ENCODE measurements around the gene ETS2. TPM values are rescaled to one million over a fixed set of nuclear protein-coding genes. Genes with fewer than 3 reads are reported as not detected.

Gene ETS2
- total and polyA plus RNA-seq, 10 of the 15 experiments (the other 5 are each of a cell fraction or from before 2014, with no cell fraction given), result 0.52 to 8.6 (median 3.8) TPM

- SMC1A ChIA-PET (ENCODE audit: uncharacterized antibody, unreplicated experiment), result interaction anchor here (1.2 to 1.6 kb wide), 2 partner anchors 15 to 365 kb away, joined by 3 read pairs; no protein-coding TSS in a partner anchor
- no peak overlapping the region for H3K4me3 ChIP-seq
- H3K9me3 ChIP-seq (replicated peaks; ENCODE audit: control insufficient read depth, insufficient read depth, low read length), result peaks cover 4% of the 10 kb centered on the region; the same call in 1 of the 3 replicates
- in situ Hi-C loops (cut with MboI), result no loop called here
- H3K4me1 ChIP-seq (ENCODE audit: control insufficient read depth, insufficient read depth, low read length), result peaks cover 19% of the 10 kb centered on the region
- POLR2A ChIA-PET, result no interaction called here
- CTCF ChIA-PET, result no interaction called here
- TF ChIP-seq NR2F1 (conservative IDR thresholded peaks at IDR 0.05), result no peak
- no peak for TF ChIP-seq STAT1 (conservative IDR thresholded peaks at IDR 0.05)
- no peak for TF ChIP-seq KAT2A (conservative IDR thresholded peaks at IDR 0.05; ENCODE audit: control insufficient read depth, low read depth, low read length)
- TF ChIP-seq ZNF622 (IDR thresholded peaks at IDR 0.05), result no peak
- no peak for TF ChIP-seq CREB1 (IDR thresholded peaks at IDR 0.05; ENCODE audit: low read depth)
- no peak for TF ChIP-seq MEF2B (IDR thresholded peaks at IDR 0.05; ENCODE audit: partially characterized antibody, poor library complexity, severe bottlenecking)
- no peak for TF ChIP-seq ZNF207 (IDR thresholded peaks at IDR 0.05; ENCODE audit: borderline replicate concordance)
- no peak for TF ChIP-seq NKRF (conservative IDR thresholded peaks at IDR 0.05)
- no peak for TF ChIP-seq CEBPZ (IDR thresholded peaks at IDR 0.05; ENCODE audit: low read depth, low read length)
- TF ChIP-seq IKZF1 (conservative IDR thresholded peaks at IDR 0.05), result no peak
- no peak for TF ChIP-seq MYB (IDR thresholded peaks at IDR 0.05; ENCODE audit: borderline replicate concordance, low read depth, low read length)
- no peak for TF ChIP-seq CHD2 (IDR thresholded peaks at IDR 0.05; ENCODE audit: borderline replicate concordance, low read depth, low read length)
- no peak for TF ChIP-seq USF2 (IDR thresholded peaks at IDR 0.05; ENCODE audit: borderline replicate concordance, low read depth, low read length)
- TF ChIP-seq ZNF217 (IDR thresholded peaks at IDR 0.05), result no peak
- no peak for TF ChIP-seq RAD21 (IDR thresholded peaks at IDR 0.05; ENCODE audit: insufficient read depth, low read depth, low read length)
- TF ChIP-seq PKNOX1 (IDR thresholded peaks at IDR 0.05), result no peak
- no peak overlapping the region for H3K9ac ChIP-seq (ENCODE audit: control insufficient read depth, insufficient read depth, low read length)
- H4K20me1 ChIP-seq (ENCODE audit: control insufficient read depth, insufficient read depth), result no peaks in the 10 kb centered on the region
- no TSS peak for BruUV-seq (replicated peaks)
- H3K79me2 ChIP-seq (ENCODE audit: control insufficient read depth, insufficient read depth, low read length), result no peaks in the 10 kb centered on the region
- no peak overlapping the region for H3K27ac ChIP-seq (ENCODE audit: control insufficient read depth, insufficient read depth)
- DNase-seq (ENCODE audit: low read depth, low spot score), result no peak
- intact Hi-C loops (cut with micrococcal nuclease; ENCODE audit: unreplicated experiment), result no loop called here
- H3K27me3 ChIP-seq (replicated peaks in 1 of 2; ENCODE audit: control insufficient read depth in 2 of 2, insufficient read depth in 2 of 2, low read length in 1 of 2), result no peaks in the 10 kb centered on the region
- no peaks in the 10 kb centered on the region for H3K36me3 ChIP-seq (ENCODE audit: control insufficient read depth in 2 of 2, insufficient read depth in 2 of 2, low read length in 1 of 2)
- FAIRE-seq, result no peak
- RAD21 ChIA-PET (ENCODE audit: unreplicated experiment), result no interaction called here
- H3K4me2 ChIP-seq (ENCODE audit: control insufficient read depth, insufficient read depth), result no peak overlapping the region
- H2AFZ ChIP-seq (ENCODE audit: control insufficient read depth, low read depth, low read length), result no peak overlapping the region
- ATAC-seq, result no peak
These were observed 33.1 kb upstream of the ETS2 start for GRCh38 chr21:38772646-38773045.
